Transverse colon (tissue), 4 donors: ENCODE results near the gene H6PD. TPM values are rescaled to one million over a fixed set of nuclear protein-coding genes. Genes with fewer than 3 reads are reported as not detected.

Experiments
- DNase-seq: peaks from one replicate; pipeline ENCODE4 v3.0.0-alpha.2; 2019
- H3K27ac ChIP-seq, 4 donors: fragments of 200-600 bp; sonication (generic); 2 replicates each; pipeline ENCODE4 v1.5.1; 2016 to 2018; ENCODE audit warnings: inconsistent platforms in 4 of 4
- H3K27me3 ChIP-seq: fragments of 200-600 bp; sonication (generic); 2 replicates; pipeline ENCODE4 v1.5.1; 2017; ENCODE audit warnings: inconsistent platforms
- H3K36me3 ChIP-seq, 4 donors: fragments of 200-600 bp; sonication (generic); 2 replicates each; pipeline ENCODE4 v1.5.1; 2017 to 2019; ENCODE audit warnings: inconsistent platforms in 4 of 4
- H3K4me1 ChIP-seq, 4 donors: fragments of 200-600 bp; sonication (generic); 2 replicates each; pipeline ENCODE4 v1.5.1; 2017 to 2020; ENCODE audit warnings: inconsistent platforms in 4 of 4
- H3K4me3 ChIP-seq, 4 donors: fragments of 200-600 bp; sonication (generic); 1 replicate in 1 of 4; 2 replicates in 3 of 4; pipeline versions ENCODE4 v1.5.1 to v1.6.1; 2017 to 2019; ENCODE audit warnings: inconsistent platforms in 4 of 4
- H3K9me3 ChIP-seq, 2 donors: fragments of 200-600 bp; sonication (generic); 2 replicates each; pipeline ENCODE4 v1.5.1; 2017 to 2019; ENCODE audit warnings: inconsistent platforms in 2 of 2
- EP300 ChIP-seq: sonication (generic); formaldehyde crosslinking; IDR thresholded peaks from one replicate; pipeline ENCODE4 v1.6.1; 2017; ENCODE audit warnings: antibody characterized with exemption, low read depth
- POLR2A ChIP-seq: fragments of 450-650 bp; IDR thresholded peaks from one replicate; pipeline ENCODE4 v1.6.1; 2016; ENCODE audit warnings: antibody characterized with exemption, mild to moderate bottlenecking, moderate library complexity
- POLR2AphosphoS5 ChIP-seq, 3 donors: sonication (generic); formaldehyde crosslinking; IDR thresholded peaks; one replicate each; pipeline ENCODE4 v1.6.1; 2016; ENCODE audit warnings: antibody characterized with exemption in 3 of 3
- WGBS, 2 donors: methylation state at CpG; one replicate each; pipeline ENCODE4 v1.1.5; 2018; ENCODE audit warnings: low coverage in 1 of 2; 5-methylcytosine and 5-hydroxymethylcytosine counted together
- in situ Hi-C, 4 donors: fragments of 200-750 bp; cut with MboI; loops; one replicate each; pipeline versions ENCODE4 v1.15.0 to v1.15.1; 2017; ENCODE audit warnings: low sequenced_read_pairs in 3 of 4, low pct_ligation_motif_present in 1 of 4, low pct_unique_long_range_greater_than_20kb in 1 of 4
- intact Hi-C: fragments of 100-400 bp; cut with DNase I; formaldehyde crosslinking; loops from one replicate; pipeline ENCODE4 v1.15.1; 2023; ENCODE audit warnings: low total_unique reads
- total RNA-seq, 4 donors: library from RNA; depleted of rRNA; stranded (reverse); fragments of >200 nt; gene quantifications; one replicate each; pipeline ENCODE4 v1.1.0, GENCODE V29; 2016
- TF ChIP-seq, protein P1 (sequence below), 5 experiments: fragments of 200-600 bp in 3 of 5; fragments of 450-650 bp in 2 of 5; sonication (generic) in 3 of 5; IDR thresholded peaks; 1 replicate in 2 of 5; 2 replicates in 3 of 5; pipeline ENCODE4 v1.5.1; 2016 to 2017; ENCODE audit warnings: antibody characterized with exemption in 5 of 5, inconsistent platforms in 3 of 5, mild to moderate bottlenecking in 2 of 5, moderate library complexity in 1 of 5

H6PD gene
- total RNA-seq, 4 donors from 2014 or later = 24.1 to 49.4 (median 26.7) TPM

DNA sequence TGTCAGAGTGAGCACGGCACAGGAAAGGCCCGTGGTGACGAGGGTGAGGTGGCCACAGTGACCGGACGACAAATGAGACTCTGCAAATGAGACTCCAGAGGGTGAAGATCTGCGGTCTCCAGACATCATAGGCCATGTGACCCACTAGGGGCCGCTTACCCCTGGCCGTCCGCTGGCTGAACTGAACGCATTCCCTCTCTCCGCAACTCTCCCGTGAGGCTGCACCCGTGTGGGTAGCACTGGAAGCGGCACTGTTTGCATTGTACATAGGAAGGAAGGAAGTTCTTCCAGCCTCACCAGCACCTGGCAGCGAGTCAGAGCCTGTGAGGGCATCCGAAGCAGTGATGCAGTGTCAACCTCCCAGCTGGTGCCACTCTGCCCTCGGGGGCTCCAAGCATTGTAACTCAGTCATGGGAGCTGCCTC lies 34.5 kb downstream of the H6PD start:
- in situ Hi-C loops (no loop called here), intact Hi-C loops (loop anchor here (5.0 to 10.0 kb wide), 2 partner anchors 218 to 306 kb away; no protein-coding TSS in a partner anchor)
- H3K27ac ChIP-seq = no peak overlapping the region
- H3K36me3 ChIP-seq = peaks cover 0 to 9% (median 0%) of the 10 kb centered on the region in 4 donors
- TF ChIP-seq EP300 (no peak), POLR2A (no peak), POLR2AphosphoS5 (IDR thresholded peaks at IDR 0.05) (no peak)
- TF ChIP-seq, protein P1, sequence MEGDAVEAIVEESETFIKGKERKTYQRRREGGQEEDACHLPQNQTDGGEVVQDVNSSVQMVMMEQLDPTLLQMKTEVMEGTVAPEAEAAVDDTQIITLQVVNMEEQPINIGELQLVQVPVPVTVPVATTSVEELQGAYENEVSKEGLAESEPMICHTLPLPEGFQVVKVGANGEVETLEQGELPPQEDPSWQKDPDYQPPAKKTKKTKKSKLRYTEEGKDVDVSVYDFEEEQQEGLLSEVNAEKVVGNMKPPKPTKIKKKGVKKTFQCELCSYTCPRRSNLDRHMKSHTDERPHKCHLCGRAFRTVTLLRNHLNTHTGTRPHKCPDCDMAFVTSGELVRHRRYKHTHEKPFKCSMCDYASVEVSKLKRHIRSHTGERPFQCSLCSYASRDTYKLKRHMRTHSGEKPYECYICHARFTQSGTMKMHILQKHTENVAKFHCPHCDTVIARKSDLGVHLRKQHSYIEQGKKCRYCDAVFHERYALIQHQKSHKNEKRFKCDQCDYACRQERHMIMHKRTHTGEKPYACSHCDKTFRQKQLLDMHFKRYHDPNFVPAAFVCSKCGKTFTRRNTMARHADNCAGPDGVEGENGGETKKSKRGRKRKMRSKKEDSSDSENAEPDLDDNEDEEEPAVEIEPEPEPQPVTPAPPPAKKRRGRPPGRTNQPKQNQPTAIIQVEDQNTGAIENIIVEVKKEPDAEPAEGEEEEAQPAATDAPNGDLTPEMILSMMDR (IDR thresholded peaks at IDR 0.05) = no peak
- no peaks in the 10 kb centered on the region for H3K9me3 ChIP-seq
- 80 to 89% methylated on average over 1 to 17 of the region's 17 CpGs for WGBS, 2 donors
- H3K27me3 ChIP-seq = no peaks in the 10 kb centered on the region
- DNase-seq = no peak
- H3K4me1 ChIP-seq = peaks cover 0 to 17% (median 10%) of the 10 kb centered on the region in 4 donors
- no peak overlapping the region for H3K4me3 ChIP-seq

DNA sequence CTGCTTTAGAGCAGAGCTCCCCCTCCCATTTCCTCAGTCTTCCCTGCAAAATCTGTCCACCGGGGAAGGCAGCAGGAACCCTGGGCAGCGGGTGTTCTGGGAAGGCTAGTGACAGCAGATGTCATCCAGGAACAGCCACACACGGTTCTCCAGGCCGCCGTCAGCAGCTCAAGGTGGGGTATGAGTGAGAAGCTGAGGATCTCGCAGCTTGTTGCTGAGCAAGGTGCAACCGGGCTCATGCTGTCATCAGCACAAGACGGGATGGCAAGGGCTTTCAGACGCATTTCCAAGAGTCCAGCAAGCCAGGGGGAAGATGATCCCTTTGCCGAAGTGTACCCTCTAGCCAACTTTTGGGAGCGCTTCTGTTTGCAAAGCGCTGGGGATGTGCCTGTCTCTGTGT lies 35.1 kb downstream of the H6PD start:
- TF ChIP-seq POLR2AphosphoS5 (IDR thresholded peaks at IDR 0.05) (no peak), POLR2A (no peak), EP300 (no peak)
- TF ChIP-seq, protein P1 (IDR thresholded peaks at IDR 0.05) = no peak
- Histone ChIP-seq H3K9me3 (no peaks in the 10 kb centered on the region), H3K27ac (no peak overlapping the region), H3K27me3 (no peaks in the 10 kb centered on the region), H3K4me3 (no peak overlapping the region), H3K4me1 (peaks cover 0 to 17% (median 10%) of the 10 kb centered on the region in 4 donors), H3K36me3 (peaks cover 0 to 7% (median 0%) of the 10 kb centered on the region in 4 donors)
- 83% methylated on average over 12 of the region's 12 CpGs; no CpG with 5 or more reads in 1 of the 2 donors for WGBS, 2 donors
- intact Hi-C loops = loop anchor here (5.0 to 10.0 kb wide), 2 partner anchors 218 to 305 kb away; no protein-coding TSS in a partner anchor
- in situ Hi-C loops = loop anchor here in 1 of 4 donors (10.0 kb wide), 1 partner anchor 185 kb away; no protein-coding TSS in a partner anchor
- no peak for DNase-seq

DNA sequence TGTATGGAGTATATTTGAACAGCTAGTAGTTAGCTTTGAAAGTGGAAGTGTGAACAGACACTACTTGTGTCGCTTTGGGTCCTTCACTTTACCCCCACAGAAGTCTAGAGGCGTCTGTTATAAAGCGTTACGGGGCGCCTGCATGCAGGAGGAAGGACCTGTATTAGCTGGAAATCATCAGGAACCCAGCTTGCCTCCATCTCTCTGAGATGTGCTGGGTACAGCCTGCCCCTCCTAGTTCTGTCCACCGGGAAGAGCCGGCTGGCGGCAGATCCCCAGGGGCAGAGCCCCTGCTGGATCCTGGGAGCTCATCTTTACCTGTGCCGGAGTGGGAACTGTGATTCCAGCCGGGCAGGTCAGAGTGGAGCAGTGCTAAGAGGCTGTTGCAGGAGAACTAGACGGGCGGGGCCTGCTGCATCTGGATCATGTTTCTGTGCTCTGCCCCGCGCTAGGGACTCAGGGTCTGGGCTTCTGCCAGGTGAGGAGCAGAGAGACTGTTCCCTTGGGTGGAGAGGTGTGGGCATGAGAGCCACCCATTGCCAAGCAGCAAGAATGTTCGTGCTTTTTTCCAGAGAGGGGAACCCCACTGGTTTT lies 35.8 kb downstream of the H6PD start:
- Histone ChIP-seq H3K9me3 (no peaks in the 10 kb centered on the region), H3K27ac (no peak overlapping the region), H3K4me1 (peaks cover 0 to 20% (median 11%) of the 10 kb centered on the region in 4 donors), H3K27me3 (no peaks in the 10 kb centered on the region), H3K36me3 (peaks cover 0 to under 1% (median 0%) of the 10 kb centered on the region in 4 donors), H3K4me3 (no peak overlapping the region)
- in situ Hi-C loops = loop anchor here in 1 of 4 donors (10.0 kb wide), 1 partner anchor 184 kb away; no protein-coding TSS in a partner anchor
- intact Hi-C loops = no loop called here
- no peak for DNase-seq
- TF ChIP-seq POLR2AphosphoS5 (IDR thresholded peaks at IDR 0.05) (no peak), EP300 (no peak), POLR2A (no peak)
- TF ChIP-seq, protein P1 (IDR thresholded peaks at IDR 0.05) = no peak
- WGBS, 2 donors = 60 to 63% methylated on average over 5 to 12 of the region's 15 CpGs

DNA sequence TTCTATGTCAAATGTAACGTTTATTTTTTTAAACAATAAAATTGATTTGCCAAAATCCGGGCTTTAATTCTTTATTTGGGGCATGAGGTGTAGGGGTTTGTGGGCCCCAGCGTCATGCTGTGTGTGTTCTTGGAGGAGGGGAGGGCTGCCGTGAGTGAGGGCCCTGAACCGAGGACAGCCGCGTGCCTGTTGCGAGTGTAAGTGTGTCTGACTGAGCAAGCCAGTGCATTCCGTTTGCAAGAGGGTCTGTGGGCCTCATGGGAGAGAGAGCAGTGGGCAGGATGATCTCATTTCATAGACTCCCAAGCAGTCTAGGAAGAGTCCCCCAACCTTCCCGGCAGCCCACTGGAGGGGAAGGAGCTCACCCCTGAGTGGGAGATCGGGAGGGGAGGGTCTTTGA lies 36.7 kb downstream of the H6PD start:
- no peak for DNase-seq
- in situ Hi-C loops (loop anchor here in 1 of 4 donors (10.0 kb wide), 1 partner anchor 184 kb away; no protein-coding TSS in a partner anchor), intact Hi-C loops (no loop called here)
- Histone ChIP-seq H3K4me3 (no peak overlapping the region), H3K9me3 (no peaks in the 10 kb centered on the region), H3K27me3 (no peaks in the 10 kb centered on the region), H3K36me3 (no peaks in the 10 kb centered on the region), H3K4me1 (peaks cover 3 to 29% (median 13%) of the 10 kb centered on the region in 4 donors), H3K27ac (no peak overlapping the region)
- no peak for TF ChIP-seq POLR2AphosphoS5 (IDR thresholded peaks at IDR 0.05)
- WGBS, 2 donors = 70 to 86% methylated on average over 6 to 11 of the region's 11 CpGs
